Hindlimb muscle (tissue), 1 donor: Measurements from ENCODE around the gene LRP10. TPM values are rescaled to one million over a fixed set of nuclear protein-coding genes. Genes with fewer than 3 reads are reported as not detected.
"Not testable (repeated sequence)": the region's sequence is repeated elsewhere in the genome, so short reads cannot be mapped to it uniquely, and the experiment has no call there.

ENCODE experiments used
- DNase-seq: peaks from one replicate; pipeline ENCODE4 v3.0.0-alpha.2; 2013
- polyA plus RNA-seq: library from polyadenylated mRNA; unstranded; fragments of 120-200 nt; gene quantifications from one replicate; pipeline ENCODE4 v1.2.1, GENCODE V29; 2013; ENCODE audit not compliant: insufficient read length

LRP10 gene
- polyA plus RNA-seq, 1 donor: 41.4 TPM

- DNase-seq: no peak
Measured at GRCh38 chr14:22844221-22845102, 27.1 kb upstream of the LRP10 start.

GRCh38 chr14:22845103-22845394 lies 26.5 kb upstream of the LRP10 start:
- DNase-seq: no peak

GRCh38 chr14:22845821-22846625 lies 25.5 kb upstream of the LRP10 start:
- DNase-seq: no peak

- no peak for DNase-seq
Measured at GRCh38 chr14:22846811-22847307, 24.7 kb upstream of the LRP10 start.

GRCh38 chr14:22847661-22848341 lies 23.7 kb upstream of the LRP10 start:
- no peak for DNase-seq

- DNase-seq: peak; percentile 94
Measured at GRCh38 chr14:22848351-22849164, 23.0 kb upstream of the LRP10 start.

- DNase-seq: peak; percentile 85
Measured at GRCh38 chr14:22849212-22849819, 22.2 kb upstream of the LRP10 start.

- DNase-seq: peak; percentile 89
Measured at GRCh38 chr14:22850944-22851764, 20.4 kb upstream of the LRP10 start.

GRCh38 chr14:22852178-22852577 lies 19.4 kb upstream of the LRP10 start:
- not testable (repeated sequence) for DNase-seq

- no peak for DNase-seq
Measured at GRCh38 chr14:22852599-22852939, 19.0 kb upstream of the LRP10 start.

GRCh38 chr14:22852940-22853767 lies 18.4 kb upstream of the LRP10 start:
- peak; percentile 89 for DNase-seq

GRCh38 chr14:22854296-22854695 lies 17.2 kb upstream of the LRP10 start:
- DNase-seq: not testable (repeated sequence)

GRCh38 chr14:22854963-22855724 lies 16.4 kb upstream of the LRP10 start:
- no peak for DNase-seq

GRCh38 chr14:22856428-22856827 lies 15.1 kb upstream of the LRP10 start:
- DNase-seq: no peak

GRCh38 chr14:22860377-22860776 lies 11.2 kb upstream of the LRP10 start:
- DNase-seq: not testable (repeated sequence)

- no peak for DNase-seq
Measured at GRCh38 chr14:22861651-22862050, 9.9 kb upstream of the LRP10 start.

GRCh38 chr14:22864979-22865378 lies 6.6 kb upstream of the LRP10 start:
- no peak for DNase-seq

- no peak for DNase-seq
Measured at GRCh38 chr14:22865424-22866405, 5.8 kb upstream of the LRP10 start.
